HFF-Myc (cell line): Measurements from ENCODE around the gene CDKL4.

Experiments used
- DNase-seq: peaks from one replicate; pipeline ENCODE4 v3.0.0-alpha.2; 2011; ENCODE audit warnings: low read depth; ENCODE audit errors: extremely low read depth
- H3K4me3 ChIP-seq: replicated peaks from 2 replicates; pipeline ENCODE4 v1.5.1; 2011; ENCODE audit warnings: low read depth, mild to moderate bottlenecking, control low read depth, low read length
- TF ChIP-seq, protein P1 (sequence below): IDR thresholded peaks from 2 replicates; pipeline ENCODE4 v1.5.1; 2012; ENCODE audit warnings: mild to moderate bottlenecking, low read depth, low read length, control low read depth; ENCODE audit errors: missing control alignments

Gene CDKL4

DNA sequence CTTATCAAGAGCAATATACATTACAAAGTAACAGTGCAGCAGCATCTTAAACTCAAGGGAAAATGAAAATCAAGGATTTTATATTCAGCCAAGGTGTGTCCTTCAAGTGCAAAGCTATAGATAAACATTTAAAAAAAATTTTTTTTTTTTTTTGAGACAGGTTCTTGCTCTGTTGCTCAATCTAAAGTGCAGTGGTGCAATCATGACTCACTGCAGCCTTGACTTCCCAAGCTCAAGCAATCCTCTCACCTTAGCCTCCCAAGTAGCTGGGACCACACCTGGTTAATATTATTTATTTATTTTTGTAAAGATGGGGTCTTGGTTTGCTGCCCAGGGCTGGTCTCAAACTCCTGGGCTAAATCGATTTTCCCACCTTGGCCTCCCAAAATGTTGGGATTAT is 9.0 kb downstream of the CDKL4 start:
- TF ChIP-seq, protein P1, sequence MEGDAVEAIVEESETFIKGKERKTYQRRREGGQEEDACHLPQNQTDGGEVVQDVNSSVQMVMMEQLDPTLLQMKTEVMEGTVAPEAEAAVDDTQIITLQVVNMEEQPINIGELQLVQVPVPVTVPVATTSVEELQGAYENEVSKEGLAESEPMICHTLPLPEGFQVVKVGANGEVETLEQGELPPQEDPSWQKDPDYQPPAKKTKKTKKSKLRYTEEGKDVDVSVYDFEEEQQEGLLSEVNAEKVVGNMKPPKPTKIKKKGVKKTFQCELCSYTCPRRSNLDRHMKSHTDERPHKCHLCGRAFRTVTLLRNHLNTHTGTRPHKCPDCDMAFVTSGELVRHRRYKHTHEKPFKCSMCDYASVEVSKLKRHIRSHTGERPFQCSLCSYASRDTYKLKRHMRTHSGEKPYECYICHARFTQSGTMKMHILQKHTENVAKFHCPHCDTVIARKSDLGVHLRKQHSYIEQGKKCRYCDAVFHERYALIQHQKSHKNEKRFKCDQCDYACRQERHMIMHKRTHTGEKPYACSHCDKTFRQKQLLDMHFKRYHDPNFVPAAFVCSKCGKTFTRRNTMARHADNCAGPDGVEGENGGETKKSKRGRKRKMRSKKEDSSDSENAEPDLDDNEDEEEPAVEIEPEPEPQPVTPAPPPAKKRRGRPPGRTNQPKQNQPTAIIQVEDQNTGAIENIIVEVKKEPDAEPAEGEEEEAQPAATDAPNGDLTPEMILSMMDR, result no peak
- no peak for DNase-seq

DNA sequence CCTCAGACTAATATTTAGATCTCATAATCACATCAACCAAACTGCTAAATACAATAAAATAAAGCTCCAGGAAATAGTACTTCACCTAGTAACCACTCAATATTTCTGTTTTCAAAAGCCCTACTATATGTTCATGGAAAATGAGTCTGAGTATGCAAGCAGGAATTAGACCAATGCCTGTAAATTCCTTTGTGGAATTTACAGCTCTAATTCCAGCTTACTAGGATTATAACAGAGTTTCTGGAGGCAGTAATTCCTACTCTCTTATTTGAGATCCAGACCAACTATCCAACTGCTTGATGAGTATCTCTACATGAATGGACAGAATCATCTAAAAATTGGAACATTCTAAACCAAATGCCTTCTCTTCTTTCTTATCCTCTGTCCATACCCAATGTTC is 11.6 kb downstream of the CDKL4 start:
- no peak for DNase-seq
- H3K4me3 ChIP-seq, result no peak overlapping the region
- TF ChIP-seq, protein P1, result no peak

More for the DNA sequence above, 9.0 kb downstream of the CDKL4 start:
- no peak overlapping the region for H3K4me3 ChIP-seq

DNA sequence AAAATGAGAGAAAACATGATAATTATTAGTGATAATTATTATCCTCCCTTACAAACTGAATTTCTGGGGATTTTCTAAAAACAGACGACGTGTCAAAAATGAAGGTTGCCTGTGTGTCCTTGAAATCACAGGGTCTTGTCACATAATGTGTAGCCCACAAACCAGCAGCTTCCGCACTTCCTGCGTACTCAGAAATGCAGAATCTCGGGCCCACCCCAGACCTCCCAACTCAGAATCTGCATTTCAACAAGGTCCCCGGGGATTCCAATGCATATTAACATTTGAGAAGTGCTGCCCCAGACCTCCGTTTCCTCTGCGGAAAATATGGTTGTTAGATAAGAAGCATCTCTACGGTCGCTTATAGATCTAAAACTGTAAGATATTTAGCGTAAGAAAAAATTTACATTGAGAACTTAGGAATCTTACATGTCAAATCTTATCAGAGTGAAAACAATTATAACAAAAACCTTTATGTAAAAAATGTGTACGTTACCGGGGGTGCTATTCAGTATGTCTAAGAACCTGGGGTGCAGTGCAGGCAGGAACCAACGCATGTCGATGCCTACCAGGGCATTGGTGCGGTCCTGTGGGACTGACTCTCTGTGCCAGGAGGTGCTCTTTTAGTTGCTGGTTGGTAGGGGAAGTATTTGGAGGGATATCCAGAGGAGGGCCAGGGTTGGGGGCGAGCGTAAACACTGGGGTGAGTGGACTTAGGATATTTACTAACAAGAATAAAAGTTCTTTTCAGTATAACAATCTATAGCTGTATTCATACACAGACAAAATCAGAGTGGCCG is 15.2 kb downstream of the CDKL4 start:
- no peak overlapping the region; the same call in 1 of the 2 replicates for H3K4me3 ChIP-seq
- DNase-seq, result no peak
- TF ChIP-seq, protein P1, result no peak

DNA sequence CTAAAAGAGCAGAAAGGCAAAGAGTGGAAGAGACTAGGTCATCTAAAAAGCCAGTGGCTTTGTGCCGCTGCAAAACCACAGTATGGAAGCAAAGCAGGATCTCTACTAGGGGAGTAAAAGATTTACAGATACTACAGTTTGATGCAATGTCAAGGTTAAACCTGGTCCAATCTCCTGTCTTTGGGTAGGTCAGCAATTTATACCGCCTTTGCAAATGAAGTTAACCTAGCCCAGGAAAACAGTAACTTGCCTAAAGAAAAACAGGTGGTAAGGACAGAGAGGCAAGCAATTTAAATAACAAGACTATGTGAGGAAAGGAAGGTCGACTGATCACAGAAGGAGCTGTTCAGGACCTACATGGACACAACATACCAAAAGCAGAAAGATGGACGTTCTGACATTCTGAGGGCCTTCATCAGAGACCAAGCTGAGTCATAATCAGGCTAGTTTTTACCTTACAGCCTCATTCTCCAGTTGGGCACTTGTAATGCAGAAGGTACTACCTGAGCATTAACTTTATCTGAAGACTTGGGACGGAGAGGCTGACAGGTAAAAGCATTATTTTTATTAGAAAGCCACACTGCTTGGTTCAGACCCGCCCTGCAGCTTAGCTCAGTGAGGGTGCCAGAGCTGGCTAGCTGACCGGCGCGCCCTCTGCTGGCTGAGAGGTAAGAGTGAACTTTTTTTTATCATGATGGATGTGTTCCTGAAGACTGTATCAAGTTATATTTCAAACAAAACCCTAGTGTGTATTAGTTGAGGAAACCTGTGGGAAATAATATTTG is 15.9 kb downstream of the CDKL4 start:
- peak; percentile 25 for DNase-seq
- TF ChIP-seq, protein P1, result peak; percentile 88
- no peak overlapping the region for H3K4me3 ChIP-seq

DNA sequence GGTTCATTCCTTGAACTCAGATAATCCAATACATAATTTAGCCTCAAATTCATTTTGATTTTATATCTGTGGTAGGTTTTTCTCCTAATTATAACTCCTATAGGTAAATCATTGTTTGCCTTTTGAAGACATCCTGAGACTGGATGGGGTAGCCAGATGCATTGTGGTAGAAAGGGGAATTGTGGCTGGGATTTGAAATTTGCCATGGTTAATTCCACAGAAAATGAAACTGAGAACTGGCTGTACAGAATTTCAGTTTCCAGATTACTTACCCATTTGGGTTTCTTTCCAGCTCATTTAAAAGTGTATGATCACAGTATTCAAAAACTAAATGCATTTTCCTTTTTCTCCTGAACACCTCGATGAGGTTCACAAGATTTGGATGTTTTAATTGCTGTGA is 18.2 kb downstream of the CDKL4 start:
- H3K4me3 ChIP-seq, result no peak overlapping the region
- TF ChIP-seq, protein P1, result no peak
- no peak for DNase-seq

DNA sequence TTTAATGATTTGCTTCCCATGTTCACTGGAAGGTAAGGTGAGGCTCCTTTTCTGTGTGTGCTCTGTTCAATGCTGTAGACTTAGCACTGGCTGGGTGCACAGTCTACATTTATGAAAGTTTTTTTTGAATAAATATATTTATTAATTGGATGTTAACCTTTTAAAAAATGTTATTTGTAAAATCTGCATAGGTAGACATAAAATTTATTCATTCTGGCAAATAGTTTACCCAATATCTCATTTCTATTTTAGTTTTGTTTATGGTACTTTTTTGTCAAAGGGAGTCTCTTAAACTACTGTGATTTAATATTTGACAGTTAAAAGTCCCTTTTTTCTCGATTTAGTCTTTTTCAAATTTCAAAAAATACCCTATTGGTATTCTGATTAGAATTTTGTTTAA is 19.9 kb downstream of the CDKL4 start:
- H3K4me3 ChIP-seq, result no peak overlapping the region
- no peak for DNase-seq
- TF ChIP-seq, protein P1, result no peak
